GM12891 (cell line): ENCODE results near the gene PHETA1.
A peak's percentile ranks its signal among the peaks of the same experiment; 100 is the strongest.

ENCODE experiments used
- DNase-seq: peaks from one replicate; pipeline ENCODE4 v3.0.0; 2011; ENCODE audit warnings: low spot score; ENCODE audit not compliant: insufficient read length
- FAIRE-seq: peaks from 2 replicates; lab custom pipeline; 2011; peaks lifted over from hg19 to GRCh38; lab: Jason Lieb, UNC
- PAX5 ChIP-seq: IDR thresholded peaks from 2 replicates; pipeline ENCODE4 v1.6.1; 2011; ENCODE audit warnings: low read length, moderate library complexity, mild to moderate bottlenecking; ENCODE audit not compliant: insufficient read depth, severe bottlenecking
- POLR2A ChIP-seq: IDR thresholded peaks from 2 replicates; pipeline ENCODE4 v1.6.1; 2011; ENCODE audit warnings: low read depth, low read length, control low read depth
- POLR2AphosphoS5 ChIP-seq: IDR thresholded peaks from 2 replicates; pipeline ENCODE4 v1.6.1; 2011; ENCODE audit warnings: low read depth, low read length, control low read depth
- POU2F2 ChIP-seq: IDR thresholded peaks from 2 replicates; pipeline ENCODE4 v1.6.1; 2011; ENCODE audit warnings: low read depth, mild to moderate bottlenecking, control low read depth, low read length, moderate library complexity
- SPI1 ChIP-seq: IDR thresholded peaks from 2 replicates; pipeline ENCODE4 v1.6.1; 2011; ENCODE audit warnings: low read depth, low read length, control low read depth
- TAF1 ChIP-seq: IDR thresholded peaks from 2 replicates; pipeline ENCODE4 v1.6.1; 2011; ENCODE audit warnings: low read depth, low read length, control low read depth

Gene PHETA1

DNA sequence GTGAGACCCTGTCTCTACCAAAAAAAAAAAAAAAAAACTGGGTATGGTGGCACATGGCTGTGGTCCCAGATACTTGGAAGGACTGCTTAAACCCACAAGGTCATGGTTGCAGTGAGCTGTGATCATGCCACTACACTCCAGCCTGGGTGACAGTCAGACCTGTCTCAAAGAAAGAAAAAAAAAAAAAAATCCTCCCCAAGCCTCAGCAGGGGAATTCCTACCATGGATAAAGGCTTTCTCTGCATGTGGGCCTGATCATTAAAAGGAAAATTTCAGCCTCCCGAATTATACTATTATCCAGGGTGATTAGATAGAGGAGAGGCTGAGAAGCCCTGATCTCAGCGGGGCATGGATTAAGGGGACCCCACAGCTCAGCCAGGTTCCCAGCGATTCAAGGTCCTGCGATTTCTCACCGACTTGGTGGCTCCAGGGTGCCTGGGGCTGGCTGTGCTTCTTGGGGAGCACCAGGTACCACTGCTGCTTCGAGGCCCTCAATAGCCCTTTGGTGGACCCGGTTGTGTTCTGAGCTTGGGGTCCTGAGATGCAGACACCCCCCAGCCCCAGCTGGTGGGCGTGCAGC, 42.4 kb upstream of the PHETA1 start:
- TF ChIP-seq POLR2A (no peak), SPI1 (no peak), TAF1 (no peak), POU2F2 (no peak), POLR2AphosphoS5 (no peak), PAX5 (no peak)
- FAIRE-seq, result no peak
- no peak for DNase-seq

- no peak for TF ChIP-seq POLR2A
- no peak for TF ChIP-seq TAF1
- no peak for TF ChIP-seq POLR2AphosphoS5
- TF ChIP-seq SPI1, result peak; percentile 20; the same call in 1 of the 2 replicates
- FAIRE-seq, result no peak
- DNase-seq, result no peak
Observed at GRCh38 chr12:111410431-111411184, 41.7 kb upstream of the PHETA1 start.

GRCh38 chr12:111409780-111410430, 41.0 kb upstream of the PHETA1 start:
- FAIRE-seq, result peak; percentile 41
- TF ChIP-seq PAX5 (no peak), TAF1 (no peak), SPI1 (no peak), POLR2AphosphoS5 (no peak), POU2F2 (no peak), POLR2A (no peak)
- no peak for DNase-seq

DNA sequence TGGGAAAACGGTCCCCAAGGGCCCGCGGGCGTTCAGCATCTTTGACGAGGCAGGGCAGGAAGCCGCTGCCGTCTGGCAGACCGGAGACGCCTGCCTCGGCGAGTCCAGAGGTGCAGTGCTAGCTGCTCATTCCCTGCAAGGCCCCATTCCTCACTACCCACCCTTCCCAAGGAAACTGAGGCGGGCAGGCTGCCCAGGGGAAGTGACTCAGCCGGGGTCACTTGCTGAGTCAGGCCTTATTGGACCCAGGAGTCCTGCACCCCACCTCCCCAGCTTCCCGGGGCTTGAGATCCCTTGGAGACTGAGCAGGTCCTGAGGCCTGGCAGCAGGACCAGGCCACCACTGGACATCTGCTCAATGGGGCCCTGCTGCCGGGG, 40.5 kb upstream of the PHETA1 start:
- no peak for DNase-seq
- TF ChIP-seq TAF1, result no peak
- TF ChIP-seq POLR2AphosphoS5, result no peak
- no peak for TF ChIP-seq POU2F2
- no peak for TF ChIP-seq PAX5
- no peak for TF ChIP-seq SPI1
- no peak for TF ChIP-seq POLR2A
- peak; percentile 40 for FAIRE-seq

DNA sequence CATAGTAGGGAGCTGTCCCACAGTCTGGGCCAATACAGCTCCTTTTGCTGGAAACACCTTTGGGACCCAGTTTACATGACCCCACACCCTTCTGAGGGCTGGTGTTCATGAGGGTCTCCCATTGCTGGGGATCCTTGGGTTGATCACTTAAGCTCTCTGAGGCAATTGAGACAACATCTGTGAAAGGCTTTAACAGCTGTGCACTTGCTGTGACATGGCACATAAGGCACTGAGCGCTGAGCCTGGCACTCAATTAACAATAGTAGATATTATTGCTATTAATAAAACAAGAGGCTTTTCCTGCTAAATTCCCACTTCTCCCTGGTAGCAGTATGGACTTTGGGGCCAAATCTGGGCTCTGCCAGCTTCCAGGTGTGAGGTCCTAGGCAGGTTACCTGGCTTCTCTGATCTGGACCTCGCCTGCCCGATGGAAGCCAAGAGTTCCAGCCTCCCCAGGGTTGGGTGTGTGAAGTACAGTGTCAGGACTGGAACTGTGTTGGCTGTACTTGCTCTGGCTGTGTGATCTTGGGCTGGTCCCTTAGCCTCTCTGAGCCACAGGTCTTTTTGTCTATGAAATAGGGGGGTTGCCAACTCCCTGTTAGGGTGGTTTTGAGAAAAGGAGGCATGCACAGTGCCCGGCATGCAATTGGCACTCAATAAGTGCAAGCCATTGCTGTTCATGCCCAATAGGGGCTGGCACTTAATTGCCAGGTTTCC, 39.9 kb upstream of the PHETA1 start:
- no peak for TF ChIP-seq SPI1
- FAIRE-seq, result no peak
- no peak for DNase-seq

- FAIRE-seq (no peak), DNase-seq (no peak)
- no peak for TF ChIP-seq PAX5
- TF ChIP-seq POU2F2, result no peak
- TF ChIP-seq SPI1, result no peak
- TF ChIP-seq POLR2AphosphoS5, result no peak
- TF ChIP-seq POLR2A, result no peak
- no peak for TF ChIP-seq TAF1
Observed at GRCh38 chr12:111408116-111408440, 39.2 kb upstream of the PHETA1 start.

GRCh38 chr12:111407377-111408115, 38.7 kb upstream of the PHETA1 start:
- no peak for DNase-seq
- FAIRE-seq, result peak; percentile 35
- no peak for TF ChIP-seq SPI1
- TF ChIP-seq PAX5, result no peak
- no peak for TF ChIP-seq POLR2A
- TF ChIP-seq TAF1, result no peak
- no peak for TF ChIP-seq POLR2AphosphoS5
- no peak for TF ChIP-seq POU2F2

DNA sequence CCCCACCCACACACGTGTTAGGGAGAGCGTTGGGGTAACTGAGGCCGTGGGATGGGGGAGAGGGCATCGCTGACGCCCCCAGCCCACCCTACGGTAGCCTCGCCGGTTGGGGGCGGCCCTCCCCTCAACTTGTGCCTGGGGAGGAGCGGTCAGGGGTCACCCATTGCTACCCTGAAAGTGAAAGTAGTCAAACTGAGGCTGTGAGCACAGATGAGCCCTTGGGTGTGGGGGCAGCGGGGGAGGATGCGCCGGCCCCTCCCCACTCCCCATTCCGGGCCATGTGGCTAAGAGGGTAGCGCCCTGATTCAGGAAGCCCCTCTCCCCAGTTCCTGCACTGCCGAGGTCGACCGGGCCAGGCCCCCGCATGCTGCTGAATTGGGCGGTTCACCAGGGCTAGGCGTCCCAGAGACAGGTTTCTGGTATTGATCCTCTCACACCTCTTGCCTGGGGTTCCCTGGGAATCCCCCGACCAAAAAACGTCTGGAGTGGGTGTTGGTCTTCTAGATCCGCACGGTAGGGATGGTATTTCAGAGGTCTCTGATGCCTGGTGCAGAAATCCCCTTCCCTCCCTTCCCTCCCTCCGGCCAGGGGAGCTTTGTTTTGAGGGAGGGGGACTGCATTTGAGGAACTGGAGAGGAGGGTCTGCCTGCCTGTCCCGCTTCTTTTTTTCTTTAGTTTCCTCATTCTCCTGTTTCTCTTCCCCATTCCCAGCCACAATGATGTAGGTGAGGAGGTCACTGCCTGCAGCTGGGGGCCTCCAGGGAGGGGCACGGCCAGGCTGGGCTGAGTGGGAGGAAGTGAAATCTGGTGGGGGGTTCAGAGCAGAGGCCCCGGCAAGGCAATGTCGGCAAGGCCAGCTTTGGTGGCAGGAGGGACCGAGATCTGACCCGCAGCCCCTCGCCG, 37.8 kb upstream of the PHETA1 start:
- peak; percentile 52 for FAIRE-seq
- TF ChIP-seq SPI1 (peak; percentile 80), PAX5 (no peak), POLR2AphosphoS5 (no peak), POU2F2 (0 out of 2 replicates have a peak, but pooled peaks have one; percentile 10), TAF1 (no peak; the same call in 1 of the 2 replicates)
- DNase-seq, result no peak

DNA sequence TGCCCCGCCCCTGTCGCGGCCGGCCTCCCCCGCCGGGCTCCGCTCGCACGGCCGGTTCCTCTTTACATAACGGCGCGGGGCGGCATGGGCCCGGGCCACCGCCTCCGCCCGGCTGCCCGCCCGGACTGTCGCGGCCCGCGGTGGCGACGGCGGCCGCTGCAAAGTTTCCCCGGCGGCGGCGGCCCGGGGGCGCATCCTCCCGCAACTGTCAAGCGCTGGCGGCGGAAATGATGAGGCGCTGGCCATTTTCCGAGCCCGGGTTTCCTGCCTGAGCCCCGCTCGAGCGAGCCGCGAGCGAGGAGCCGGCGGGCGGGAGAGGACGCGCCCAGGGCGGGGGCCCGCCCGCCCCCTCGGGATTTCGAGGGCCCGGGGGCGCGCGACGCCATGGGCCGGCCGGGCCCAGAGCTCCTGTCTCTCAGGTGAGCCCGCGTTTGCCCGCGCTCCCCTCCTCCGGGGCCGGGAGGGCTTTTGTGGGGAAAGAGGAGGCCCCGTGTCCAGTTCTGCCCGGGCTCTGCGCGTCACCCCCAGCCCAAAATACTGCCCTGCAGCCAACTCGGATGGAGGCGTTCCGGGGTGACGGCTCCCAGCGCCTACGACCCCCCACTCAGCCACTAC, 37.1 kb upstream of the PHETA1 start, which contains the start of gene SH2B3:
Gene SH2B3 (plus strand): TSS at position 65 of the 615 bp plus-strand sequence. CDS start 12,223 bp downstream, outside the sequence.
- FAIRE-seq (no peak), DNase-seq (no peak)
- no peak; the same call in none of the 2 replicates for TF ChIP-seq POLR2A
- TF ChIP-seq SPI1, result peak; percentile 51
- TF ChIP-seq TAF1, result no peak; the same call in 1 of the 2 replicates
- TF ChIP-seq POLR2AphosphoS5, result no peak
- no peak for TF ChIP-seq POU2F2
- no peak for TF ChIP-seq PAX5
